Suprapubic skin (tissue), 3 donors: ENCODE data around the gene ADM2.

Source experiments
- CTCF ChIP-seq, 2 donors: fragments of 200-600 bp in 1 of 2; fragments of 450-650 bp in 1 of 2; sonication (generic) in 1 of 2; IDR thresholded peaks; one replicate each; pipeline ENCODE4 v1.5.1; 2016 to 2019; ENCODE audit warnings: antibody characterized with exemption in 2 of 2, mild to moderate bottlenecking in 1 of 2, moderate library complexity in 1 of 2
- EP300 ChIP-seq: sonication (generic); formaldehyde crosslinking; IDR thresholded peaks from one replicate; pipeline ENCODE4 v1.6.1; 2017; ENCODE audit warnings: antibody characterized with exemption
- POLR2A ChIP-seq, 2 donors: fragments of 450-650 bp; IDR thresholded peaks; one replicate each; pipeline ENCODE4 v1.6.1; 2017; ENCODE audit warnings: antibody characterized with exemption in 2 of 2, mild to moderate bottlenecking in 2 of 2, moderate library complexity in 2 of 2

- TF ChIP-seq CTCF (IDR thresholded peaks at IDR 0.05) (no peak), POLR2A (IDR thresholded peaks at IDR 0.05) (no peak), EP300 (no peak)
Observed at GRCh38 chr22:50502628-50503474, 21.5 kb downstream of the ADM2 start.
